MM.1S (cell line): ENCODE results near the gene HSD17B8.

ENCODE experiments used
- DNase-seq: peaks from one replicate; pipeline ENCODE4 v3.0.0-alpha.2; 2015
- H2AFZ ChIP-seq: fragments of 300-600 bp; sonication (generic); 2 replicates; pipeline ENCODE4 v1.6.0; 2016; ENCODE audit warnings: antibody characterized with exemption, low read length
- H3F3A ChIP-seq: fragments of 300-600 bp; sonication (generic); 2 replicates; pipeline ENCODE4 v1.6.1; 2016; ENCODE audit warnings: mild to moderate bottlenecking, antibody characterized with exemption, low read length, moderate library complexity, mixed read lengths; ENCODE audit not compliant: insufficient read depth
- H3K27ac ChIP-seq: fragments of 300-600 bp; sonication (generic); 2 replicates; pipeline ENCODE4 v1.5.1; 2016; ENCODE audit warnings: mild to moderate bottlenecking, low read length
- H3K27me3 ChIP-seq: fragments of 300-600 bp; sonication (generic); replicated peaks from 2 replicates; pipeline ENCODE4 v1.6.0; 2016; ENCODE audit warnings: low read length; ENCODE audit not compliant: insufficient read depth
- H3K36me3 ChIP-seq: fragments of 300-600 bp; sonication (generic); replicated peaks from 2 replicates; pipeline ENCODE4 v1.6.1; 2016; ENCODE audit warnings: mild to moderate bottlenecking, low read length, mixed read lengths; ENCODE audit not compliant: insufficient read depth
- H3K4me1 ChIP-seq: fragments of 300-600 bp; sonication (generic); 2 replicates; pipeline ENCODE4 v1.6.1; 2016; ENCODE audit warnings: low read length, mixed read lengths
- H3K4me2 ChIP-seq: fragments of 300-600 bp; sonication (generic); 2 replicates; pipeline ENCODE4 v1.6.0; 2016; ENCODE audit warnings: low read depth, low read length
- H3K4me3 ChIP-seq: fragments of 300-600 bp; sonication (generic); 2 replicates; pipeline ENCODE4 v1.5.1; 2016; ENCODE audit warnings: low read length, mixed read lengths
- H3K79me2 ChIP-seq: fragments of 300-600 bp; sonication (generic); 2 replicates; pipeline ENCODE4 v1.6.1; 2016; ENCODE audit warnings: mixed run types, low read length, mixed read lengths
- H3K9ac ChIP-seq: fragments of 300-600 bp; sonication (generic); 2 replicates; pipeline ENCODE4 v1.6.1; 2016; ENCODE audit warnings: low read length, mixed read lengths
- H3K9me2 ChIP-seq: fragments of 300-600 bp; sonication (generic); replicated peaks from 2 replicates; pipeline ENCODE4 v1.6.1; 2016; ENCODE audit warnings: mild to moderate bottlenecking, low read length, mixed read lengths; ENCODE audit not compliant: insufficient read depth
- H3K9me3 ChIP-seq: fragments of 300-600 bp; sonication (generic); replicated peaks from 2 replicates; pipeline ENCODE4 v1.6.1; 2016; ENCODE audit warnings: mild to moderate bottlenecking, low read length, mixed read lengths; ENCODE audit not compliant: insufficient read depth
- H4K20me1 ChIP-seq: fragments of 300-600 bp; sonication (generic); 2 replicates; pipeline ENCODE4 v1.6.1; 2016; ENCODE audit warnings: mild to moderate bottlenecking, low read length, moderate library complexity, mixed read lengths; ENCODE audit not compliant: insufficient read depth
- CTCF ChIP-seq: fragments of 300-600 bp; sonication (generic); IDR thresholded peaks from 2 replicates; pipeline ENCODE4 v1.5.1; 2016; ENCODE audit warnings: antibody characterized with exemption, low read length, mixed read lengths
- EZH2 ChIP-seq: fragments of 300-600 bp; sonication (generic); optimal IDR thresholded peaks from 2 replicates; pipeline ENCODE3; 2017; ENCODE audit warnings: low read depth, mild to moderate bottlenecking, antibody characterized with exemption, low read length, mixed read lengths
- EZH2phosphoT487 ChIP-seq: fragments of 300-600 bp; sonication (generic); IDR thresholded peaks from 2 replicates; pipeline ENCODE4 v1.6.1; 2018; ENCODE audit warnings: antibody characterized with exemption, low read length

Gene HSD17B8

GRCh38 chr6:33174784-33175183 is 29.7 kb upstream of the HSD17B8 start:
- Histone ChIP-seq H3K4me2 (no peak overlapping the region), H3F3A (no peaks in the 10 kb centered on the region), H3K9ac (no peak overlapping the region), H3K27me3 (peaks cover 45% of the 10 kb centered on the region), H3K9me2 (no peaks in the 10 kb centered on the region), H3K9me3 (no peaks in the 10 kb centered on the region), H3K27ac (no peak overlapping the region), H3K79me2 (no peaks in the 10 kb centered on the region), H2AFZ (no peak overlapping the region), H3K4me1 (no peaks in the 10 kb centered on the region), H3K4me3 (no peak overlapping the region), H3K36me3 (no peaks in the 10 kb centered on the region), H4K20me1 (no peaks in the 10 kb centered on the region)
- TF ChIP-seq EZH2phosphoT487 (no peak), CTCF (no peak), EZH2 (no peak)
- DNase-seq: no peak

- H3K79me2 ChIP-seq: no peaks in the 10 kb centered on the region
- DNase-seq: no peak
- no peak overlapping the region for H3K9ac ChIP-seq
- no peak overlapping the region for H3K4me3 ChIP-seq
- no peak overlapping the region for H3K27ac ChIP-seq
- TF ChIP-seq EZH2phosphoT487 (no peak), EZH2 (no peak), CTCF (no peak)
- peaks cover 45% of the 10 kb centered on the region for H3K27me3 ChIP-seq
- H3K9me3 ChIP-seq: no peaks in the 10 kb centered on the region
- H3K4me1 ChIP-seq: no peaks in the 10 kb centered on the region
- no peaks in the 10 kb centered on the region for H4K20me1 ChIP-seq
- H2AFZ ChIP-seq: no peak overlapping the region
- no peaks in the 10 kb centered on the region for H3K9me2 ChIP-seq
- H3F3A ChIP-seq: no peaks in the 10 kb centered on the region
- H3K4me2 ChIP-seq: no peak overlapping the region
- H3K36me3 ChIP-seq: no peaks in the 10 kb centered on the region
These were observed 28.9 kb upstream of the HSD17B8 start for GRCh38 chr6:33175436-33176069.

GRCh38 chr6:33176906-33177305 is 27.5 kb upstream of the HSD17B8 start:
- Histone ChIP-seq H3K9me2 (no peaks in the 10 kb centered on the region), H3K27me3 (peaks cover 45% of the 10 kb centered on the region), H3K79me2 (no peaks in the 10 kb centered on the region), H2AFZ (no peak overlapping the region), H3K9ac (no peak overlapping the region), H4K20me1 (no peaks in the 10 kb centered on the region), H3K27ac (no peak overlapping the region), H3K4me2 (no peak overlapping the region), H3K36me3 (no peaks in the 10 kb centered on the region), H3F3A (no peaks in the 10 kb centered on the region), H3K4me1 (no peaks in the 10 kb centered on the region), H3K9me3 (no peaks in the 10 kb centered on the region), H3K4me3 (no peak overlapping the region)
- TF ChIP-seq CTCF (no peak), EZH2phosphoT487 (no peak), EZH2 (no peak)
- no peak for DNase-seq
